Diencephalon (tissue), 1 donor: ENCODE results near the gene MINDY2. TPM values are rescaled to one million over a fixed set of nuclear protein-coding genes. Genes with fewer than 3 reads are reported as not detected.

ENCODE experiments used
- small RNA-seq: library from RNA; depleted of rRNA; stranded (forward); fragments of <200 nt; gene quantifications from one replicate; pipeline ENCODE3, GENCODE V24; 2014
- total RNA-seq: library from RNA; depleted of rRNA; stranded (reverse); fragments of >200 nt; gene quantifications from one replicate; pipeline ENCODE4 v1.2.3, GENCODE V29; 2014

The MINDY2 gene
- total RNA-seq = 50.3 TPM

DNA sequence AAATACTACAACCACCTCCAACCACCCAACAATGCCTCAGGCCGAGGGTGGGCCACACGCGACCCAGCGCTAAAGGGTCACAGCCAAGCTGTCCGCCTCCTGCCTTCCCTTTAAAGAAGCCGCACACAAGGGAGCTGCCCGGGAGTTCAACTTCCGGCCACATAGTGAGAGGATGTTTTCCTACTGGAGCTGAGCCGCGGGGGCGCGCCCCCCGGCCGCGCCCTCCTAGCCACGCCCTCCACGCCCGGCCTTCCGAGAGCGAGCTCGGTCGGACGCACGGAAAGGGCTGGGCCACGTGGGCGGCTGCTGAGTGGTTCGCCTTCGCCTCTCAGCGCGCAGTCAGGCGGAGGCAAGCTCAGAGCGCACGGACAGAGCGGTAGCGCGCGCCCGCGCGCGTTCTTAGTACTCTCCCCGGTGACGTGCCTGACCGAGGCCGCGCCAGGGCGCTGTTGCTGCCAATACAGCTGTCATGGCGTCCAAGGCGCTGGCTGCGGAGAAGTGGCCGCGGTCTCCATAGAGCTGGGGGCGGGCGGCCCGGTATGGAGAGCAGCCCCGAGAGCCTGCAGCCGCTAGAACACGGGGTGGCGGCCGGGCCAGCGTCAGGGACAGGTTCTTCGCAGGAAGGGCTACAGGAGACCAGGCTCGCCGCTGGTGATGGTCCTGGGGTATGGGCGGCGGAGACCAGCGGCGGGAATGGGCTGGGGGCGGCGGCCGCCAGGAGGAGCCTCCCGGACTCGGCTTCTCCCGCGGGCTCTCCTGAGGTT lies at the start of gene MINDY2:
TSS of gene MINDY2 (plus strand) at position 446 of the 764 bp plus-strand sequence. CDS start at position 540, 94 bp downstream.

GRCh38 chr15:58749532-58750337 lies 21.4 kb upstream of the MINDY2 start, which contains the start of gene ADAM10:
TSS of gene ADAM10 (minus strand) at chr15:58749707. CDS start at chr15:58749534, 173 bp downstream.

Small RNA genes lying within 50 kb of the gene (small RNA-seq; reads per million reads assigned to genes)
- gene RF00012 (not detected), gene ZNF444P1 (not detected)

Other genes starting within 250 kb of the MINDY2 start
- 66.2 TPM for gene ADAM10, start 21.6 kb upstream of the MINDY2 start, total RNA-seq
- gene SLTM, start 162.4 kb downstream of the MINDY2 start, total RNA-seq = 88.3 TPM
- 39.4 TPM for gene RNF111, start 216.4 kb downstream of the MINDY2 start, total RNA-seq